ENCODE measurements around the gene RORB.

RORB gene

DNA sequence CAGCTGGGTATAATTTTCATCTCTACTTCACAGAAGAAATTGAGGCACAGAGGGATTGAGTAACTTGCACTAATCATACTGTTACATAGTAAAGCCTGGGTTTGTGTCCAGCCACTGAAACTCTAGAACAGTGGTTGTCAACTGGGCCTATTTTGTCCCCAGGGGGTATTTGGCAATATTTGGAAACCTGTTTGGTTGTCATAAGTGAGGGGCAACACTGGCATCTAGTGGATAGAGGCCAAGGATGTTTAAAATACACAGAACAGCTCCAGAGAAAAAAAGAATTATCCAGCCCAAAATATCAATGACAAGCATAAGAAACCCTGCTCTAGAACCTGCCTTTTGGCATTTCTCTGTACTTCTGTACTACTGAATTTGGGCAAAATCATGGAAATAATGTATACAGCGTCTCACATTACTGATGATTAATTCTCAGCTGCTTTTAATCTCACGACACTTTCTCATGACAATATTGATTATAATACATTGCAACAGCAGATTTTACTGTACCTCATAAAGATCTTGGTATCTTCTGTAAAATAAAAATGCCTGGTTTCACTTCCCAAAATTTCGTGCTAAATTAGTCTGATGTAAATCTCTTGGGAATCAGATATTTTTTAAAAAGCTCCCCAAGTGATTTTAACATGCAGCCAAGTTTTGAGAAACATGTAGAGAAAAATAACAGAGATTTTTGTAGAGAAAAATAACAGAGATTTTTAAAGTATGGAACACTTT lies 112.7 kb downstream of the RORB start:
- no peak for DNase-seq

DNA sequence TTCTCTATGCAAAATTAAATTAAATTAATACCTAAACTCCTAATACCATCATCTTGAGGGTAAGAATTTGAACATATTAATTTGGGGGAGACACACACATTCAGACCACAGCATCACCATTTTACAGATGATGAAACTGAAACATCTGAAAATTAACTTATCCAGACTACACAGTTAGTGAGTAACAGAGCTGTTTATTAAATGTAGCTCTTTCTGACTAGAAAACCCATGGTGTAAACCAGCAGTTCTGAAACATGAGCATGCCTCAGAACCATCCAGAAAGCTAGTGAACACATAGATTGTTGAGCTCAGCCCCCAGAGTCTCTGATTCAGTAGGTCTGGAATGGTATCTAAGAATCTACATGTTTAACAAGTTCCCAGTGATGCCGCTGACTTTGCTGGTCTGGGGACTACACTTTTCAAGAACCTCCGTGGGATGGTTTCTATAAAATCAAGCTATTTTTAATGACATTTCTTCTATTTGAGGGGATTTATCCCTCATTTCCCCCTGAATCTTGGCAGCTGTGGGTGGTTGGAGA lies 113.5 kb downstream of the RORB start:
- no peak for DNase-seq

DNA sequence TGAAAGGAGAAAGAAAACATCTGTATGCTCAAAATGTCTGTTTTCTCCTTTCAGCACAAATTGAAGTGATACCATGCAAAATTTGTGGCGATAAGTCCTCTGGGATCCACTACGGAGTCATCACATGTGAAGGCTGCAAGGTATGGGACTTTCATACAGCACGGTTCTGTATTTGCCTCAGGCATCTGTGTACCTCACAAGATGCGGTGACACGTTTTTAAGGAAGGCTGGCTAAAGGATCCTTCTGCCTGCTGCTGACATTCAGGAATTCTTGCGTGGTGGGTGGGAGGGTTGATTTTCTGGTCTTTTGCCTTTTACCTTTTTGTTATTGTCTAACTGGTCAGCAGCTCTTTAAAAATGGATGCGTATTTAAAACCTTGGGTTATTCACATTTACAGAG lies 133.1 kb downstream of the RORB start:
- DNase-seq, result no peak

DNA sequence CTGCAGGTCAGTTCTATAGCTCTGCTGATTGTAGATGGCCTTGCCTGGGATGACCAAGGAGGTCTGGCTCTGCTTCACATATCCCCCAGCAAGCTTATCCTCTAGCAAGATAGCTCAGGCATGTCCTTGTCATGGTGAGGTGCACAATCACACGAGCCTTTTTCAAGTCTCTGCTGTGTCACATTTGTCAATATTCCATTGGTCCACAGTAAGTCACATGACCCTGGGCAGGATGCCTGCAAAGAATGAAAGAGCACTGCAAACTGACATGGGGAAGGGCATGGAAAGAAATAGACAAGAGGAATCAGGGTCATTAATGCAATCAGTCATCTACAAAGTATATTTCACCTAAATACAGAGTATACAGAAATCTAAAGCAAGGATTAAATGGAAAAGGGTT lies 142.0 kb downstream of the RORB start:
- no peak for DNase-seq

DNA sequence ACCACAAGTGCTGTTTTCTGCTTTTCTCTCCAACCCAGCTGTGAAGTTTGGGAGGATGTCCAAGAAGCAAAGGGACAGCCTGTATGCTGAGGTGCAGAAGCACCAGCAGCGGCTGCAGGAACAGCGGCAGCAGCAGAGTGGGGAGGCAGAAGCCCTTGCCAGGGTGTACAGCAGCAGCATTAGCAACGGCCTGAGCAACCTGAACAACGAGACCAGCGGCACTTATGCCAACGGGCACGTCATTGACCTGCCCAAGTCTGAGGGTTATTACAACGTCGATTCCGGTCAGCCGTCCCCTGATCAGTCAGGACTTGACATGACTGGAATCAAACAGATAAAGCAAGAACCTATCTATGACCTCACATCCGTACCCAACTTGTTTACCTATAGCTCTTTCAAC lies 145.2 kb downstream of the RORB start:
- no peak for DNase-seq

DNA sequence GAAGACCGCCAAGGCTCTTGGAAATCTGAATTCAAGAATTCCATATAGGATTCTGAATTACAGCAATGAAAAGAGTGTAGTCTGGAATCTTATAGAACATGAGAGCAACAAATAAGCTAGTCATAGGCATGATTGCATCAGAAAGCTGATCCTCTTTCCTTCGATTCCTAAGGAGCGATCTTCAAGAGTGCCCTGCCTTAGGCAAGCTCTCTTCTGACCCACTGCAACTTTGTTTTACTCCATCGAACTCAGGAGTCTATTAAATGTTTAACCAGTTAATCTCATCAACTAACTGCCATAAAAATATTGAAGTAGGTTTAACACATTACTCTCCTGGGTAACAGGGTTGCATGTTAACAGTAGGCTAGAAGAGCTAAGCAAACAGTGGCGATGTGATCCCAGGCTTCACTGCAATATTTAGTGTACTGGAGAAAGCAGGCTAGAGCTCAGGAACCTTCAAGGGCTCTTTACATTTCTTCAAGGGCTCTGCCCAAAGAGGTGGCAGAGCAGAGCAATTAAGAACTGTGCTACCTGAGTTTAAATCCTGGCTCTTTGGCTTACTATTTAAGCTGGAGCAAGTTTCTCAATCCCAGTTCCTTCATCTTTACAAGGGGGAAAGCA lies 146.3 kb downstream of the RORB start:
- no peak for DNase-seq

DNA sequence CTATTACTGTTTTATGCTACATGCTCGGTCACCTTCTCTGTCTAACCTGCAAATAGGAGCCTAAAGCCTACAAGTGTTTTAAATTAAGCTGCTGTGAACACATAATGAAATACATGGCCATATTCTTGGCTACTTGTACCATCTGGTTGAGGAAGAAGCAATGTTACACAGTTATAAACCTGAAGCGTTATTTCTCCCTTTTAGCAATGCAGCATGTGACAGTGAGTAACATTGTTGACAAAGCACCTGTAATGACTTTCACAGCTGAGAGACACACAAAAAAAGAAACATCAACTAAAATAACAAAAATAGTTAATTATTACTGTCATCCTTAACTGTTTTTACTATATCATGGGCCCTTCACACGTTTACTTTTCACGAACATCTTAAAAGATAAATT lies 146.9 kb downstream of the RORB start:
- DNase-seq, result no peak

DNA sequence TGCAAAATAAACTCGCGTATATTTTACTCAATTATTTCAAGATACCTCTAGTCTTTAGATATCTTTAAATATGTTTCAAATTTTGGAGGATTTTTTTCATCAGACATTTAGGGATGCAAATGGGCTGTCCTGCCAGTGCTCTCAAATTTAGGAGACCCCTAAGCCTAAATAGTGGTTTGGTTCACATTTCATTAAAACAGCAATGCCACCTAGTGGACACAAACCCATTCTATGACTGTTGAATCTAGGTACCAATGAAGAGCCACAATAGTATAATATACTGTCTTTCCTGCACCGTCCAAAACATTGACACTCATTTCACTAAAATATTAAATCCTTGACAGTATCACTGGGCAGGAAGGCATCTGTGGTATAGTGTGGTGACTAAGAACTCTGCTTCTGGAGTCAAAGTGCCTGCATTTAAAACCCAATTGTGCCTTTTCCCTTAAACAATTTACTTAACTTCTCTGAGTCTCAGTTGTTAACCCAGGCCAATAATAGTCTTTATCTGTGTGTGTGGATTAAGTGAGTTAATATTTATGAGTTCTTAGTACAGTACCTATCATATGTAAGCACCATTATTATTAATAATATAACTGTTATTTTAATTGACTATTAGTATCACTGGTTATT lies 148.0 kb downstream of the RORB start:
- DNase-seq, result no peak

GRCh38 chr9:74653410-74654080 lies 156.4 kb downstream of the RORB start:
- no peak for DNase-seq

- DNase-seq, result no peak
Observed at GRCh38 chr9:74662674-74663073, 165.5 kb downstream of the RORB start.

DNA sequence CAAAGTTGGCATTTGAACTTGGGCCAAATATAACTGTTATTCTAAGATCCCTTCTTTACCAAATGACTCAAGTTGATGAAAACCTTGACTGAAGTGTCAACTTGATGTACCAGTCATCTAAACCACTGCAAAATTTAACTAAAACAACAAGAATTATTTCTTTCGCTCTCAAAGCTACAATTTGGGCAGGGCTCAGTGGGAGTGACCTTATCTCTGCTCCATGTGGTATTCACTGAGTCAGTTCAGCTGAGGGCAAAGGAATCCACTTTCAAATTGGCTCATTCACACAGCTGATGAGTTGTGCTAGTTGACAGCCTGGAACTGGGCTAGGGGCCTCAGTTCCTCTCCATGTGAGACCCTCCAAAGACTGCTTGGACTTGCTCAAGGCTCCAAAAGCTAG lies 166.3 kb downstream of the RORB start:
- DNase-seq, result no peak

GRCh38 chr9:74666625-74667316 lies 169.6 kb downstream of the RORB start:
- DNase-seq, result no peak

- DNase-seq, result no peak
Observed at GRCh38 chr9:74672237-74672636, 175.1 kb downstream of the RORB start.

DNA sequence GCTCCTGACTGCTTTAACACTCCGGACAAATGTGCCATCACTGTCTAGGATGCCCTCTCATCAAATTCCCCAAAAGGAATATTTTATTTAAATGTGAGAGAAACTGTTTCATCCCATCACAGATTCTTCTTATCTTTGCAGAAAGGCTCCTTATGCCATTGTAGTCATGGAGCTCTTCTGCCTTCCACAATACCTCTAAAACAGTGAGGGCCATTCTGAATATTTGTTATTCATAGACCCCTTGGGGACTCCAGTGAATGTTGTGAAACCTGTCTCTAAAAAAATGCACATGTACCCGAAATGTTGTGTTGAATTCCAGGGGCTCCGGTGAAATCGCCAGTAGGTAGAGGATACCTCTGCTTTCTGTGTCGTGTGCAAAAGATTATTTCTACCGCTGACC lies 176.9 kb downstream of the RORB start:
- DNase-seq, result no peak

- DNase-seq, result no peak
Observed at GRCh38 chr9:74681906-74682305, 184.8 kb downstream of the RORB start.

DNA sequence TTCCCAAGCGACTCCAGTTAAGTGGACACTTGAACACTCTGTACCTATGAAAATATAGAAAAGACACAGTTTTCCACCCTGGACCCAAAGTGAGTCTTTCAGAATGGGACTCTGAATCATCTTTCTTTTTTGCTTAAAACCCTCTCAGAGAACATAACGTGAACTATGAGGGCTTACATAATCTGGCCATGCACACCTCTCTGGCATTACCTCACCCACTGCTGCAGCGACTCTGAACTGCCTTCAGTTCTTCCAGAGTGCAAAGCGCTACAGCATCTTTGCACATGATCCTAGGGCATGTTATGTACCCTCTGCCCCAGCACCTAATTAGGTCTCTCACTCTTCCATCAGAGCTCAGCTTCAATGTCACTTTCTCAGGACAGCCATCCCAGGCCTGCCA lies 186.2 kb downstream of the RORB start:
- DNase-seq, result no peak

- no peak for DNase-seq
Observed at GRCh38 chr9:74691058-74691457, 193.9 kb downstream of the RORB start.

DNA sequence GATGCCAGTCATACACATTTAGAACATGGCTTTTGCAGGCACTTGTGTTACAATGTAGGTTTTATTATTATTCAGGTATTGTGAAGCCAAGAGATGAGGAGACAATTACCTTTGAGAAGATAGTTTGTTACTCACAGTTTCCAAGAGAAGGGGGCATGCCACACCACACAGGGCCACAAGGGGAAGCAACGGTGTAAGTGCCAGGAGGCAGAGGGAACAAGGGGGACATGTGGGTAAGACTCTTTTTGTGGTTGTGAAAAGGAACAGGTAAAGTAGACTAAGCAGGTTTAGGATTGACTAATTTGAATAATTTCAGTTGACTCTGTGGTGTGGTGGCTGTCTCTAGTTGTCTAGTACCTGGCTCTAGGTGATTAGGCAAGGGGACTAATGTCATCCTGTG lies 199.4 kb downstream of the RORB start:
- no peak for DNase-seq

DNA sequence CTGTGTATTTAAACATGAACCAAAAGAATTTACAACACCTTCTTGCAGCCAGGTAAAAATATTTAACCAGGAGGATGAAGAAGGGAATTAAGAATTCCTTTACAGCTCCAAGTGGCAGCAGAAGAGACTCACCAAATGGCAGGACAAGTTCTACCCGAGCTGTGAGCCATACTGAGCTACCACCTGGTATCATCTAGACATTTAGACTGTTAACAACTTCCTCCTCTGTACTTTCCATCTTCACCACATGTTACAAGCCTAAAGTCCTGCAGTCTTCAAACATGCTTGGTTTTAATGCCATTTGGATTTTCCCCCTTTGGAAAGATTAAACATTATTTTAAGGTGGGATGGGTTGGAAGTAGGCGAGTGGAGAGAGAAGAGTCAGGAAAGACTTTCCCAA lies 200.4 kb downstream of the RORB start:
- DNase-seq, result no peak

DNA sequence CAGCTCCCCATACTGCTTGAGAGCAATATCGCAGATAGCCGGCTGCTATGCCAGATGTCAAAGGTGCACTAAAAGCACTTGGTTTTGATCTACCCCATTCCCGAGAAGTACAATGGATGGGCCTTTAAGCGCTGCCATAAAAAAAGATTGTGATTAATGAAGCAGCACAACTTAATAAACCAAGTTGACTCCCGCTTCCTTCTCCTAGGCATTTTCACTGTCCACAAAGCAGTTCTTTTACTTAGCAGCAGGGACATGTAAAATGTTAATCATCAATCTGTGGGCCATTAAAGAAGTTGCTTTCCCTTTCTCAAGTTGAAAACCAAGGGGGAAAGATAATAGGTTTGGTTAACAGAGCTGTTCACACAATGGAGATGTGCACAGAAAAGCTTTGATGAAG lies 214.2 kb downstream of the RORB start:
- DNase-seq, result no peak

DNA sequence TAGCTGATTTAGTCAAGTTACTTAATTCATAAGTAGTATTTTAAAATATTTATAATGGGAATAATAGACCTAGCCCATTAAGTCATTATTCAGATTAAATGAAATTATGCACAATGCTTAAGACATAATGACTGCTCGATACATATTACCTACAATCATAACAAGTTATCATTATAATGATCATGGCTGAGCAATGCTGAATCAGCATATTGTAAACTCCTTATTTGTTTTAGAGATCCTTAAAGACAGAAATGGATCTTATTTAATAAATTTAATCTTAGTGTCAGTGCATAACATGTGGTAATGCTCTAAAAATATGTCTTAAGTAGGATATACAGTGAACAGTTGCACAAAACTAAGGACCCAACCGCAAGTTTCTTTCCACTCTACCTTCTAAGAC lies 221.6 kb downstream of the RORB start:
- no peak for DNase-seq

- DNase-seq, result no peak
Observed at GRCh38 chr9:74719306-74719705, 222.2 kb downstream of the RORB start.
